Measurements from ENCODE around the gene OSBP2. TPM values are rescaled to one million over a fixed set of nuclear protein-coding genes. Genes with fewer than 3 reads are reported as not detected.

Gene OSBP2
- total RNA-seq, 1 donor: 11.1 TPM

DNA sequence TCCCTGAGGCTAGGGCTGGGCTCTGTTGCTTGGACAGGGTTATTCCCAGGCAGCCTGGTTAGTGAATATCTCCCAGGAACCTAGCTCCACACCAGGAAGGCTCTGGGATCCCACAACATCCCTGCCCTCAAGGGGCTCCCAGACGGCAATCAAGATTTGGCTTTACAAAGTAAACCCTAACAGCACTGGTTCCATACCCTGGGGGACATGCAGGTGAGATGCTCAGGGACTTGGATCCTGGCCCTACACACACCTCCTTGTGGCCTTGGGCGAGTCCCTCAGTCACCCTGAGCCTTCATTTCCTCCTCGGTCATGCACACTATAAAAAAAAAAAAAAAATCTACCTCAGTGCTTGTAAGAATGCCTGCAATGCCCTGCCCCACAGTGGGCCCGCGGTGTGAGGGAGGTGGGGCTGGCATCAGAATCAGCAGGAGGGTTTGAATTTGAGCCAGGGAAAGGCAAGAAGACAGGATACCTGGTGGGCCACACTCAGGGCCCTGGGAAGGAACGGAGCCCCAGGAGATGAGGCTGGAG is 187.6 kb downstream of the OSBP2 start:
- DNase-seq (ENCODE audit: low read depth): no peak
- TF ChIP-seq, protein P1, sequence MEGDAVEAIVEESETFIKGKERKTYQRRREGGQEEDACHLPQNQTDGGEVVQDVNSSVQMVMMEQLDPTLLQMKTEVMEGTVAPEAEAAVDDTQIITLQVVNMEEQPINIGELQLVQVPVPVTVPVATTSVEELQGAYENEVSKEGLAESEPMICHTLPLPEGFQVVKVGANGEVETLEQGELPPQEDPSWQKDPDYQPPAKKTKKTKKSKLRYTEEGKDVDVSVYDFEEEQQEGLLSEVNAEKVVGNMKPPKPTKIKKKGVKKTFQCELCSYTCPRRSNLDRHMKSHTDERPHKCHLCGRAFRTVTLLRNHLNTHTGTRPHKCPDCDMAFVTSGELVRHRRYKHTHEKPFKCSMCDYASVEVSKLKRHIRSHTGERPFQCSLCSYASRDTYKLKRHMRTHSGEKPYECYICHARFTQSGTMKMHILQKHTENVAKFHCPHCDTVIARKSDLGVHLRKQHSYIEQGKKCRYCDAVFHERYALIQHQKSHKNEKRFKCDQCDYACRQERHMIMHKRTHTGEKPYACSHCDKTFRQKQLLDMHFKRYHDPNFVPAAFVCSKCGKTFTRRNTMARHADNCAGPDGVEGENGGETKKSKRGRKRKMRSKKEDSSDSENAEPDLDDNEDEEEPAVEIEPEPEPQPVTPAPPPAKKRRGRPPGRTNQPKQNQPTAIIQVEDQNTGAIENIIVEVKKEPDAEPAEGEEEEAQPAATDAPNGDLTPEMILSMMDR (IDR thresholded peaks at IDR 0.05; ENCODE audit: insufficient read depth, low read length): no peak
- H3K4me3 ChIP-seq (ENCODE audit: low read depth, low read length): no peak overlapping the region

DNA sequence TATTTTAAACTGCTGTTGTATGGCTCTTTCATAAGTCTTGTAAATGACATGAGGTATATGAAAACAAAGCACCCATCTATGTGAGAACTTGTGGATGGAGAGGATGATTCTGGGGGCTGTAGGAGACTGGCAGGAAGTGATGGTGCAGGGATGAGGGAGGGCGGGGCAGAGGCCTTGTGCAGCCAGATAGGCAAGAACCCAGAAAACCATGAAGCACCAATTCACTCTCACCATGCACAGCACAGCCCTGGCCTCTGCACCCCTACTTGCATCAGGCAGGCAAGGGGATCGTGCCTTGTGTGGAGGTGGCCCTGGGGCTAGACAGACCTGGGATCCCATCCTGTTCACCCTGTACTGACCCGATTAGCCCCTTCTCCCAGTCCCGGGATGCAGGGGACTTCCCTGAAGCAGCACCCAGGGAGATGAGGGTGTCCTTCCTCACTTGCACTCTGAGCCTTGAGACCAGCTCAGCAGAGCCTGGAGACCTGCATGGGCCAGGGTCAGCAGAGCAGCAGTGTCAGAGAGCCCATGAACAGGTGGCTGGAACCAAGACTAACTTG is 188.4 kb downstream of the OSBP2 start:
- TF ChIP-seq, protein P1 (IDR thresholded peaks at IDR 0.05; ENCODE audit: insufficient read depth, low read length): no peak
- no peak overlapping the region for H3K4me3 ChIP-seq (ENCODE audit: low read depth, low read length)
- no peak for DNase-seq (ENCODE audit: low read depth)

DNA sequence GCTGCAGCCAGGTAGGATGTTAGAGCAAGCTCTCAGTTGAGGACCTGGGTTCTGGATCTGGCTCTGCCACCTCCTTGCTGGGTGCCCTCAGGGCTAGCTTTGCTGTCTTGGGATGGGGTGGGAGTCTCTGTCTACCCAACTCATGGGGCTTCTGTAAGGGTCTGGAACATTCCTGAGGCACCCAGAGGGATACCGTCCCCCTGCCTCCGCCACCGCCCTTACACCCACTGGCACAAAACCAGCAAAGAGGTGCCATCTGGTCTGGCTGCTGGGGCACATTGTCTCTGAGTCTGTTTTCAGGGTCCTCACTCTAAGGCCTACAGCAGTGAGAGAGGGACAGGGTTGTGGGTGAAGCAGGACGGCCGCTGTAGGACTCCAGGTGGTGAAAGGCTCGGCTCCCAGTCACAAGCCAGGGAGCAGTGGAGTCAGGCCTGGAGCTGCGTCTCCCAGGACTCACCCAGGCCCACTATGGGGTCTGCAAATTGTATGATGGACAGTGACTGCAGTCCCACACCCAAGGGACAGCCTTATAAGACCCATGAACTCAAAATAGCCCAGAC is 189.0 kb downstream of the OSBP2 start:
- DNase-seq (ENCODE audit: low read depth): no peak
- no peak overlapping the region for H3K4me3 ChIP-seq (ENCODE audit: low read depth, low read length)
- TF ChIP-seq, protein P1 (IDR thresholded peaks at IDR 0.05; ENCODE audit: insufficient read depth, low read length): no peak

DNA sequence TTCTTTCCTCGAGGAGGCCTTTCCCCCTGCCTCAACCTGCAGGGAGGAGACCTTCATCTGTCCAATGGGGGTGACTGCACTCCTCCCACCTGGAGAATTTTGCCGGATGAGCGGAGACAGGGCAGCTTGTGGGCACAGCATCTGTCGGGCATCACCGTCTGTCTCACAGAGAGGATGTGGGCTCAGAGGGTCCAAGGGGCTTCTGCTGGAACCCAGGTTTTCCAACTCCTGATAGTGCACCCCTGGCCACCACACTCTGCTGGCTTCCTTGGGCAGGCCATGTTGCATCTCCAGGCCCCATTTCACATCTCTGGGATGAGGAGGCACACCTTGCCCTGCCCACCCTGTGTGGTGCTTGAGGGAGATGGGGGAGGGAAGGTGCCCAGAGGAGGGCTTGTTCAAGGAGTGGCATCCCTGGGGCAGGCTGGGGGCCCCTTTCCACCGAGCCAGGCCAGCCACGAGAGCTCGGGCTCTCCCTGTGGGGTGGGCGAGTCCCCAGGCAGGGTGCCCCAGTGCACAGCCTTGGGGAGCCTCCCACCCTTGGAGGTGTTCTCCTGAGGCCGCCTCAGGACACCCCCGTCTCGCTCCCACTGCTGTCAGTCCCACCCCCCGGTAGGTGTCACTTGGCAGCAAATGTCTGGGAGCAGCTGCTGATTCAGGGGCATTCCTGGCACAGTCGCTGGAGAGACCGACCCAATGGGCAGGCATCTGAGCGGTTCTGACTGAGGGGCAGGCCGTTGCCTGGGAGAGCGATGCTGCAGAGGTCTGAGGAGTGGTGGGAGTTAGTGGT is 189.7 kb downstream of the OSBP2 start:
- no peak overlapping the region for H3K4me3 ChIP-seq (ENCODE audit: low read depth, low read length)
- TF ChIP-seq, protein P1 (IDR thresholded peaks at IDR 0.05; ENCODE audit: insufficient read depth, low read length): no peak
- DNase-seq (ENCODE audit: low read depth): no peak

DNA sequence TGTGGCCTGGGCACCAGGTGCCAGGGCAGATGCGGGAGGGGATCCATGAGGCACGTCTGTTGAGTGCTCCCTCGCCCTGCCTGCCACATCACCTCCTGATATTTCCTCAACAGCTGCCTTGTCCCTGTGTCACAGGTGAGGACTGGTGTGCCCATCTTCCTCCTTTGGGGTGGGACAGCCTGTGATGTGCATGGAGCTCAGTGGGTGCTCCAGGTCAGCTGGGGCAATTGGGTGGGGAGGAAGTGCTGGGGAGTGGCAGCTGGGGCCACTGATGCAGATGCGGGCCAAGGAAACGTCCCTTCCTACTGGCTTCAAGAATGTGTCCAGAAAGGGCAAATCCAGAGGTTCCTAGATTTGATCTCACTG is 190.3 kb downstream of the OSBP2 start:
- no peak overlapping the region for H3K4me3 ChIP-seq (ENCODE audit: low read depth, low read length)
- no peak for DNase-seq (ENCODE audit: low read depth)
- TF ChIP-seq, protein P1 (IDR thresholded peaks at IDR 0.05; ENCODE audit: insufficient read depth, low read length): no peak

DNA sequence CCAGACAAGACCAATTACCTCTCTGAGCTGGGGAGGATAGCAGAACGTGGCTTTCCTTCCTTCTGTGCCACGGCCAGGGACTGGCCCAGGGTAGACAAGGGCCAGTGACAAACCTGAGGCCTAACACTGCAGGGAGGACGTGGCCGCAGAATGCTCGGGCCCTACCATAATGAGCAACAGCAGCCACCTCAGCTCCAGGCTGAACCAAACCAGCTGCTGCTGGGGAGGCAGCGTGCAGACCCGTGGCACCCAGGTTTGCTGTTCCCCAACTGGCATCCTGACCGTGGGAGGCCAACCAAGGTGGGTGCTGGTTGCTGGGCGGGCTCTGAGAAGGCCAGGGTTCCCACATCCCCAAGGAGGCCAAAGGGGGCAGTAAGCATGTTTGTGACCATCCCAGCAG is 190.9 kb downstream of the OSBP2 start:
- no peak for DNase-seq (ENCODE audit: low read depth)
- TF ChIP-seq, protein P1 (IDR thresholded peaks at IDR 0.05; ENCODE audit: insufficient read depth, low read length): no peak
- H3K4me3 ChIP-seq (ENCODE audit: low read depth, low read length): no peak overlapping the region
